NCI-H1105 treated with DMSO at 0.1 percent for 48 hours (cell line): Measurements from ENCODE around the gene DUSP22.

Experiments
- DNase-seq: peaks from one replicate; lab custom pipeline; 2025; lab: John Stamatoyannopoulos, UW

The DUSP22 gene

DNA sequence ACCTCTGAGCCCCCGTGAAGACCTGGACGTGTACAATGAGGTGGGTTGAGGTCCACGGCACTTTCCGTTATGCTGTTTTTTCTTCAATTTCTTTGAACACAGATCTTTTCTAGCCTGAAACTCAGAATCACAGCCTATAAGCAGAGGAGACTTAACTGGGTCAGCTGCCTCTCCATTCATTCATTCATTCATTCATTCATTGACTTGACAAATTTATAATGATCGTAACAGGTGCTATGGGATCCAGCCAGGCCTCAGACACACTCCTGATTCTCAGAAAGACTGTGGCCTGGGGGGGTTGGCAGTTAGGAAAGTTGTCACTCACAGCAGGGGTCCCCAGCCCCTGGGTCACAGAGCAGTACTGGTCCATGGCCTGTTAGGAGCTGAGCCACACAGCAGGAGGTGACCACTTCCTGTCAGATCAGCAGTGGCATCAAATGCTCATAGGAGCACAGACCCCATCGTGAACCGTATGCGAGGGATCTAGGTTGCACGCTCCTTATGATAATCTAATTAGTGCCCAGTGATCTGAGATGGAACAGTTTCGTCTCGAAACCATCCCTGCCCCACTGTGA is 60.7 kb downstream of the DUSP22 start:
- DNase-seq: no peak

GRCh38 chr6:353642-354614 is 61.6 kb downstream of the DUSP22 start:
- no peak for DNase-seq

DNA sequence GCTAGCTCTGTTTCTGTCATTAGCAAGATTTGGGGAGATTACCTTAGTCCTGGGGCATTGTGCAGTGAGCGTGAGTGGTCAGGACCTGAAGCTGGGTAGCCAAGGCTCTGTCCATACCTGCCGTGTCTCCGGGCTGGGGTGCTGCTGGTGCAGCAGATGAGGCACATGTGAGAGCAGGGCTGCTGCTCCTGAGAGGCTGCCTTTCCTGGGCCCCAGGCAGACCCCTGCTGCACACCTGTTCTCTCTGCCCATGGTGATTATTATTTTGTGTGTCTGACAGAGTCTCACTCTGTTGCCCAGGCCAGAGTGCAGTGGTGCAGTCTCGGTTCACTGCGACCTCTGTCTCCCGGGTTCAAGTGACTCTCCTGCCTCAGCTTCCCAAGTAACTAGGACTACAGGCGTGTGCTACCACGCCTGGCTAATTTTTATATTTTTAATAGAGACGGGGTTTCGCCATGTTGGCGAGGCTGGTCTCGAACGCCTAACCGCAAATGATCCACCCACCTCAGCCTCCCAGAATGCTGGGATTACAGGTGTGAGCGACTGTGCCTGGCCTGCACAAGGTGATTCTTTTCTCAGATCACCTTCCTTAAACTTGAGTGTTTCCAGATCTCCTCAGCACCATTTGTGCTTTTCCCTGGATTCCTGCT is 62.5 kb downstream of the DUSP22 start:
- no peak for DNase-seq

DNA sequence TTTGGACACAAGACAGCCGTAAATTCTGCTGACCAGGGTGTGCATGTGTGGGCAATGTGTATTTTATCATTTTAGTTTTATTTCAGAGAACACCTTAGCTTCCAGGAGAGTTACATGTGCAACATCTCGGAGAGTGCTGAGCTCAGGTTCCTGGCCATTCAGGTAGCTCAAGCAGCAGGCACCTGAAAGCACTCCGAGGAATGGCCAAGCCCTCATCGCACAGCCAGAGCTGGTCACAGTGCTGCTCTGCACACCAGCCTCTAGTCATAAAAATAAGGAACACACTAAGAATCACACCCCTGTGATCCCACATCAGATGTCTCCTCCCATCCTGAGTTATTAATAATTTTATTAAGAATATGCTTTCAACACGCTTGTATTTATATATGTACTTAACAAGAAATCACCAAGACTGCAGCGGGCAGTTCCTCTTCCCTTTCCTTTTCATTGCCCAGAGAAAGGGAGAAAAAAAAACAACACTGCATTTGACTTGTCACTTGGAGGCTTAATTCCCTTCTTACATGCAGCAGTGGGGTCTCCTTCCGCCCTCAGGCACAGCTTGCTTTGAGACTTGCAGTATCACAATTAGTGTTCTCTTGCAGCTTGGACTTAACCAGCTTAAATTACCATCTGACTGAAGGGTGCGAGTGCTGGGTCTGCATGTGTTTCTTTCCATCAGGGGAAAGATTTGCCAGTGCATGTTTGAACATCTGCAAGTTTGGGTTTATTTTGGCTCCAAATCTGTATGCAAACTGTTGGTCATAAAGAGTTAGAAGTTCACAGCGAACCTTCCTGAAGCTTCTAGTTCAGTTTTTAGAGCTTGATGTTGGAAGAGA is 63.3 kb downstream of the DUSP22 start:
- DNase-seq: no peak

DNA sequence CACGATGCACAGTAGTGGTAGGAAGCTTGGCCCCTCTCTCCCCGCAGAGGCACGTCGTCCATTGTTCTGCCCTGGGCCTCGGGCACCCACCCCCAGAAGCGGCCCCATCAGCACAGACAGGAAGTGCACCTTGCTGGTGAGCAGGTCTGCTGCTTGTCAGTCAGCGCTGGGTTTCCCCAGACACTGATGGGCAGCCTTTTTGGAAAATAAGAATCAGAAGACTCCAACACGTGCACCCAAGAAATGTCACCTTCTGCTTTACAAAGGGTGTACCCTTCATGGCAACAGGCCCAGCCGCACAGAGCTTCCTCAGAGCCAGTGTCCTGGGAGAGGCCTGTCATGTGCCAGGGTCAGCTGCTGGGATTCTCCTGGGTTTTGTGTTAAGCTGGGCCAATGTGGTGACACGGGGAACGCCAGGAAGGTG is 64.6 kb downstream of the DUSP22 start:
- no peak for DNase-seq

DNA sequence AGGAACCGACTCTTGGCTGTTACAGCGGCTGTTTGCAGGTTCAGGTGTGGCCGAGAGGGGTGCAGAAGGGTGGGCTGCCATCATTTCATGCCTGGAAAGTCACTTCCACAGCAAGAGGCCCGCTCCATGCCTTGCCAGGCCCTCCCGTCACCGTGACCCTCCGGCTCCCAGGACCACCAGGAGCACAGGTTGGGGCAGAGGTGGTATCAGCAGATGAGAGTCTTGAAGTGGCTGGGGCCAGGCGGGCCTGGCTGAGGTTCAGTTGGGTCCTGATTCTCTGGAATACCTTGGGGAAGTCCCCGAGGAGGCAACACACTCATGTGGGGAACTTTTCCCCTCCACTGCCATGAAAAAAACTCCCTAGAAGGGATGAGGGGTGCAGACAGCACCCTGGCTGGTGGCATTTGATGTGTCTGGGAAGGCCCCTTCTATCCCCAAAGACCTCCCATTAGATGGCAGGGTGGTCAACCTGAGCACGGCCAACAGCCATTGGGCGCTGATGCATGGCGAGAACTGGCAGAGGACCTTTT is 65.0 kb downstream of the DUSP22 start:
- DNase-seq: no peak

DNA sequence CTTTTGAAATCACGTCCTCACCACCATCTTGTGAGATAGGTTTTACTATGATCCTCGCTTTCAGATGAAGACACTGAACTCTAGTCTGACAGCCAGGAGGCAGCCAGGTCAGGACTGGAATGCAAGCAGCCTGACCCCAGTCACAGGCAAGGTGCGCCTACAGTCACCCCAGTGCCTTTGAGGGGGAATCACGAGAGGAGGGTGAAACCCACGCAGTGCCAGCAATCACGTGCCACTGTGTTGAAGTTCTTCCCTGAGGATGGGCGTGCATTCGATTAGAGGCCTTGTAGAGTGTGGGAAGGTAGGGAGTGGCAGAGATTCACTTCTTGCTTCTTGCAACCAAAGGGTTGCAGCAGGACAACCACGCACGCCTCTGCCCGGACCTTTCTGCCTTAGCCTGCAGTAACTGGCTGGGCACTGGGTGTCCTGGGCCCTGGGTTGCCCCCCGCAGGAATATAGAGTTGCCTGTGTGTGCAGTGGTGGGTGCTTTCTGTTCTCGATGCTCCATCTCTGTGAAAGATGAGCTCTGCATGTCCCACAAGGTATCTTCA is 65.6 kb downstream of the DUSP22 start:
- no peak for DNase-seq

GRCh38 chr6:358432-358831 is 66.1 kb downstream of the DUSP22 start:
- DNase-seq: no peak

DNA sequence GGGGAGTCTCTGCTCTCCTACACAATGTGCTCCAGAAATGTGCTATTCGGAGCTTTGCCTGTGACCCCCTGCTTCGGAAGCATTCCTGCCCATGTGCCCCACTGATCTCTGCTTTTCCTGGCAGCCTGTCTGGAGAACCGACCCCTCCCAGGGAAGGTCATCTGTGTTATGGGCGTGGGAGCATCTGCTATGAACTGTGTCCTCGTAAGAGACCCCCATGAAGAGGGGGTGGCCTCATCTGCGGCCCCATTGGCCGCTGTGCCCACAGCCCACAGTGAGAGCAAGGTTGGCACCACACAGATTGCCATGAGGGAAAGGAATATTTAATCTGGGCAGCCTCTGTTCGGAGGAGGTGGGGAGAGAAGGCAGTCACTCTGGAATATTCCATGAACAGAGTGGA is 66.6 kb downstream of the DUSP22 start:
- no peak for DNase-seq

GRCh38 chr6:359261-360035 is 67.2 kb downstream of the DUSP22 start:
- DNase-seq: no peak

DNA sequence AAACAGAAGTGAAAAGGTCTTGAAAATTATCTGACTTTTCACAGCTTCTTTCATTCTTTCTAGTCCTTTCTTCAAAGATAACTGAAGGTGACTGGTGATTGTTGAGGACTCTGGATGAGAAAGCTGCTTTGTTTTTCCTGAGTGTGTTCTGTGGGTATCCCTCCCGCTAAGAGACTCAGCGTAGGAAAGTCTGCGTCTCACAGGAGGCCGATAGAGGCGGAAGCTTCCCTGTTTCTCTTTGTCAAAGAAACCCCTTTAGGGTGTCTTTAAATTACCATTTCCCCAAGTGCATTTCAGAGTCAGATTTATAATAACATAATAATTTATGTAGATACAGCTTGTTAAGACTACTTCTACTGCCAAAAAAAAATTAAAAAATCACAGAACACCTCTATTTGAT is 68.1 kb downstream of the DUSP22 start:
- DNase-seq: no peak

GRCh38 chr6:360764-361373 is 68.6 kb downstream of the DUSP22 start:
- DNase-seq: no peak

- DNase-seq: no peak
These were observed 69.3 kb downstream of the DUSP22 start for GRCh38 chr6:361411-362132.

- DNase-seq: no peak
These were observed 70.1 kb downstream of the DUSP22 start for GRCh38 chr6:362231-362923.

- no peak for DNase-seq
These were observed 70.6 kb downstream of the DUSP22 start for GRCh38 chr6:362924-363249.

GRCh38 chr6:363291-363690 is 71.0 kb downstream of the DUSP22 start:
- no peak for DNase-seq

- no peak for DNase-seq
These were observed 71.6 kb downstream of the DUSP22 start for GRCh38 chr6:363909-364308.

- DNase-seq: no peak
These were observed 72.6 kb downstream of the DUSP22 start for GRCh38 chr6:364609-365540.
